GM21423 (cell line): ENCODE measurements around the gene SUMO4.

Experiments
- ATAC-seq: cut with Tn5 transposase; IDR thresholded peaks from one replicate; pipeline ENCODE4 v1.9.1; 2021; ENCODE audit warnings: mild to moderate bottlenecking, moderate library complexity; ENCODE audit not compliant: unreplicated experiment

SUMO4 gene

GRCh38 chr6:149400050-149400449 is at the start of gene SUMO4:
Gene SUMO4, plus strand, starts transcription at chr6:149400262. Its CDS starts 130 bp downstream, at chr6:149400392.
- ATAC-seq: no peak

GRCh38 chr6:149354009-149354408 is 46.1 kb upstream of the SUMO4 start:
- ATAC-seq: no peak

GRCh38 chr6:149356081-149356750 is 43.8 kb upstream of the SUMO4 start:
- ATAC-seq: no peak

GRCh38 chr6:149357726-149358538 is 42.1 kb upstream of the SUMO4 start:
- ATAC-seq: no peak

- ATAC-seq: no peak
Observed at GRCh38 chr6:149359440-149359839, 40.6 kb upstream of the SUMO4 start.

GRCh38 chr6:149360536-149360935 is 39.5 kb upstream of the SUMO4 start:
- ATAC-seq: no peak

- no peak for ATAC-seq
Observed at GRCh38 chr6:149362289-149362688, 37.8 kb upstream of the SUMO4 start.

- no peak for ATAC-seq
Observed at GRCh38 chr6:149363154-149363553, 36.9 kb upstream of the SUMO4 start.

- ATAC-seq: no peak
Observed at GRCh38 chr6:149364557-149364956, 35.5 kb upstream of the SUMO4 start.

- ATAC-seq: no peak
Observed at GRCh38 chr6:149365197-149365596, 34.9 kb upstream of the SUMO4 start.

- ATAC-seq: no peak
Observed at GRCh38 chr6:149366267-149366921, 33.7 kb upstream of the SUMO4 start.

GRCh38 chr6:149368065-149368464 is 32.0 kb upstream of the SUMO4 start:
- ATAC-seq: no peak

- ATAC-seq: no peak
Observed at GRCh38 chr6:149371154-149371553, 28.9 kb upstream of the SUMO4 start.

GRCh38 chr6:149372062-149372461 is 28.0 kb upstream of the SUMO4 start:
- no peak for ATAC-seq

- ATAC-seq: no peak
Observed at GRCh38 chr6:149373511-149373910, 26.6 kb upstream of the SUMO4 start.

- no peak for ATAC-seq
Observed at GRCh38 chr6:149379977-149380376, 20.1 kb upstream of the SUMO4 start.

GRCh38 chr6:149380523-149380922 is 19.5 kb upstream of the SUMO4 start:
- ATAC-seq: no peak

GRCh38 chr6:149383371-149383770 is 16.7 kb upstream of the SUMO4 start:
- ATAC-seq: no peak

- ATAC-seq: no peak
Observed at GRCh38 chr6:149384464-149384863, 15.6 kb upstream of the SUMO4 start.

GRCh38 chr6:149385998-149386646 is 13.9 kb upstream of the SUMO4 start:
- ATAC-seq: no peak

GRCh38 chr6:149387779-149388512 is 12.1 kb upstream of the SUMO4 start:
- ATAC-seq: no peak
